Activated CD4-positive, CD25-positive, alpha-beta regulatory T cell treated with anti-CD3 and anti-CD28 coated beads, Interleukin-2, amount 50 U/mL, for 72 hours (primary cell): ENCODE measurements around the gene DNAH10.

Experiments used
- DNase-seq: peaks from one replicate; pipeline ENCODE4 v3.0.0; 2021

DNAH10 gene

DNA sequence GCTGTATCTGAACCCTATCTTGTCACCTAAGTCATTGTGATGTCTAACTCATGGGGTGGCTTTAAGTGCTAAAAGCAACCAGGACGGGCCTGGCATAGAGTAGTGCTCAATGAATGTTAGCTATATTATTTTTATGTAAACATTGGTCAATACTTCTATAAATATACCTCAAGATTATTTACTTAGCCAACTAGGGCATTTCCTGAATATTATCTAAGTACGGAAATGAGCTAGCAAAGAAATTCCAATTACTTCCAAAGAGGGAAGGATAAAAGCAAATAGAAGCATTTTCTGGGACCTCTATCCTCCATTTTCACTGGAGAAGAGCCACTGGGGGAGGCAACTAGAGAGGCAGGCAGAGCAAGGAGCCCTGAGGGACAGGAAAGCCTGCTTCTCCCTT lies 189.9 kb downstream of the DNAH10 start:
- no peak for DNase-seq

DNA sequence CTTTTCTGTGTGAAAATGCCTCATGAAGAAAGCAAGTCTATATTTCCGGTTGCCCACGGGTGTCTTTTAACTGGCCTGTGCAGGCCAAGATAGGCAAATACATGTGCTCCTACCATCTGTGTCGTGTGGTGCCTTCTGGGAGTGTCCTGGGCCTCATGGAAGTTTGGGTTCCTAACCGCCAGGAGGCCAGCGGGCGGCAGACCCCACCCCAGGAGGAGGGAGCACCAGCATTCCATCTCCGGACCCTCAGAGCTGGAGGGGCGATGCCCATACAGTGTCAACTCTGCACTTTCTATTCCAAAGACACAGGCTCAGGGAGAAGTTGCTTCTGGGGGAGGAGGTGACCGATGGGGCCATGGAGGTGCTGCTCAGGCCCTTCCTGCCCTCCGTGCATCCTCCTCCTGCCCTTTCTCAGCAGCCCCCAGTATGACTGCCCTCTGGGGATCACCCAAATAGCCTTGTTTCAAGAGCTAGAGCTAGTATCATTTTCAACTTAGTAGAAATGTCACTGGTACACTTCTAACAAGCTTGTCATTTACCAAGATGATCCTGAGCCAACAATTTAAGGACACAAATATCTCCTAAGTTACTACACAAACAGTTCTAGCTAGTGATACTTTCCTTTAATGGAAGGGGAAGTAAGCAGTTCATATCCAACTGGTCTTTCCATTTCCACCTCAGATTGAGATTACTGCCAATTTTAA lies 192.7 kb downstream of the DNAH10 start:
- DNase-seq, result no peak

DNA sequence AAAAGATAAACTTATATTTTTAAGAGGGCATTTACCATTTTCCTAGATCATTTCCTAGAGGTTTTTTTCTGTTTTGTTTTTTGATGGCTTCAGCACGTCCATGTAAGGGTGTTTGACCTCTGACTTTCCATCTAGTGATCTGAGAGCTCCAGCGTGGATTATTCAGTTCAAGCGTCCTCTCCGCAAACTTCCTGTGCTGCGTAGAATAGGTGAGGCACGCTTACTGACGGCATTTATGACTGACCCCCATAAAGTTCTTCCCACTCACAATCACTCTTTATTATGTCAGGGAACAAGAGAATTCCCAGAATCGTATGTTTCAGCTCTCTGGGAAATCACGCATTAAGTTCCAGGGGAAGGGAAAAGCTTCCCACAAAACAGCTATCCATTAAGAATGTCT lies 194.1 kb downstream of the DNAH10 start:
- DNase-seq, result no peak

DNA sequence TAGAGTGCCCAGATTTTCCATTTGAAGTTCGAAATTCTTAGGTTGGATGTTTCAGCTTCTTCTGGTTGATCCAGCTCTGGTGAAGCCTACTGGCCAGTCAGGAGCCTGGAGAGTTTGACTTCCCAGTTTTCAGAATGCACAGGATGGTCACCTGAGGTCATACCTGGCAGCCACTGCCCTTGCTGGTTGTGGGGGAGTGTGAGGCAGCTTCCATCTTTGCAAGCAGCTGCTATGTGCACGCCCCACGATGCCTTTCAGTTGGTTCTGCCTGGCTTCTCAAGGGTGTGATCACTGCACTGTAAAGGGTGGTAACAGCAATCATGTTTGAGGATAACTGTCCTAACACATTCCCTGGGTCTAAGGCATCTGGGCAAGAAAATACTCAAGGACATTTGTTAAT lies 195.1 kb downstream of the DNAH10 start:
- DNase-seq, result no peak

DNA sequence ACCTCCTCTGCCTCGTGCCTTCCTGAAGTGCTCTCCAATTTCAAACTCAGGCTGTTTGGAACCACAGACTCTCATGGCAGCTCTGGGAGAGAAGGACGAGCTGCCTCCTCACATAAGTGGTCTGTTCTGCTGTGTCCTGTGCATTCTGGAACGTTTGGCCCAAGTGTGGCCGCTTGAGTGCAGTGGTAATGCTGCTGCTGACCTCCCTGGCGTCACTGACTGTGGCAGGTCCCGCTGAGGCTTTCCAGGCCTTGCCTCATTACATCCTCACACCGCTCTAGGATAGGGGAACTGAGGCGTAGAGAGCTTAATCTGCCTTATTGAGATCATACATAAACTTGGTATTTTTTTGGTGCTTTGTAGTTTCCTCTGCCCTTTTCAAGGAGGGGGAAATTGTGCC lies 196.4 kb downstream of the DNAH10 start:
- no peak for DNase-seq

DNA sequence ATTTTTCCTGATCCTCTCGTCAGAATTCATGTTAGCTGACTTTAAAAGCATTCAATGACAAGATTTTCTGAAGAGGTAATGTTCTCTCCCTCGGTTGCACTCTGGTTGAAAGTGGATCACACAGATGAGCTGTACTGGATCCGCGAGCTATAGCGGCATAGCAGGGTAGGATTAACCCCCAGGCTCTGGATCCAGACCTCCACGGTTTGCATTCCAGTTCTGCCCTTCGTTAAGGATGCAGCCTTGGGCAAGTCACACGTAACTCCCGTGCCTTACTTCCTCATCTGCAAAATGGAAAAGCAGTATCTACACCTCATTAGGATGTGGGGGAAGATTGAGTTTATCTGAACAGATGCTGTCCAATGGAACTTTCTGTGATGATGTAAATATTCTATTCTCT lies 196.8 kb downstream of the DNAH10 start:
- no peak for DNase-seq

DNA sequence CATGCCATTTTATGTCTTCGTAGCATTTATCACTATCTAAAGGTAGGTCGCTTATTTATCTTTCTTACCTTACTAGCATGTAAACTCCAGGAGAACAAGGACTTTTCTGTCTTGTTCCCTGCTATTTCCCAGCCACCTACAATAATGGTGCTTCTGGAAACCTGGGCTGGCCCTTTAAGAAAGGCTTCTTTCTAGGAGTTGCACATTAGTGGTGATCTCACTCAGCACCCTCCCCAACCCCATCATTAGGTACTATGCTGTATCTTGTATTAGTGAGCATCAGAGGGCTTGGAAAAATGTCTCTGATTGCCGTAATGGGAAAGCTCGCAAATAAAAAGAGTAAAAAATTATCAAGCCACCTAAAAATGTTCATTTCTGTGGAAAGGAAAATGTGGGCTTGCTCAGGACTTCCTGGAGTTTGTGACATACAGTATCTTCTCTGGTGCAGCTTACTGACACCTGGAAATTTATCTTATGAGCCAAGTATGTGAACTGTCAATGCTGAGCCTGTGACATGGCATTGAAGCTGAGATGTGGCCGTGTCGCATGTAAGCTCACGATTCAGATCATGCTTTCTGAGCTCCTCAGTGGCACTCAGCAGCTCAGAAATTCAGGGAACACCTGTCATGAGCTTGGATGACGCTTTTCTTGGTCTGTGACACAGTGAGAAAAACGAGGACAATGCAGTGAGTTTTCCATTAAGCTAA lies 198.1 kb downstream of the DNAH10 start:
- no peak for DNase-seq

DNA sequence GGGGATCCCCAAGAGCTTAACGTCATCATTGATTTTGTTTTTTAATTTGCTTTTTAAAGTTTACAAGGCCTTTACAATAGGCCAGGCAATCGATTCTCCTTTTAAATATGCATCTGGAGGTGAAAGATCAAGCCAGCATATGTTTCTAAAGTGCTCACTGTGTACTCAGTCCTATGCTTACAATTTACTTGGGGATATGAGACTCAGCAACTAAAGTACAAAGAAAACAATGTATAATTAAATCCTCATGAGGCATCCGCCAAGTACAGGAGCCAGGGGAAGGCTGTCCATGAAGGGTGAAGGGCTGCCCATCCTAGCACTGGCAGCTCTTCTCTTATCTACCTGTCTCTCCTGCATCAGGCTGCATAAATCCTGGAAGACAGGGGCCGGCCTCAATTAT lies 198.8 kb downstream of the DNAH10 start:
- DNase-seq, result no peak

DNA sequence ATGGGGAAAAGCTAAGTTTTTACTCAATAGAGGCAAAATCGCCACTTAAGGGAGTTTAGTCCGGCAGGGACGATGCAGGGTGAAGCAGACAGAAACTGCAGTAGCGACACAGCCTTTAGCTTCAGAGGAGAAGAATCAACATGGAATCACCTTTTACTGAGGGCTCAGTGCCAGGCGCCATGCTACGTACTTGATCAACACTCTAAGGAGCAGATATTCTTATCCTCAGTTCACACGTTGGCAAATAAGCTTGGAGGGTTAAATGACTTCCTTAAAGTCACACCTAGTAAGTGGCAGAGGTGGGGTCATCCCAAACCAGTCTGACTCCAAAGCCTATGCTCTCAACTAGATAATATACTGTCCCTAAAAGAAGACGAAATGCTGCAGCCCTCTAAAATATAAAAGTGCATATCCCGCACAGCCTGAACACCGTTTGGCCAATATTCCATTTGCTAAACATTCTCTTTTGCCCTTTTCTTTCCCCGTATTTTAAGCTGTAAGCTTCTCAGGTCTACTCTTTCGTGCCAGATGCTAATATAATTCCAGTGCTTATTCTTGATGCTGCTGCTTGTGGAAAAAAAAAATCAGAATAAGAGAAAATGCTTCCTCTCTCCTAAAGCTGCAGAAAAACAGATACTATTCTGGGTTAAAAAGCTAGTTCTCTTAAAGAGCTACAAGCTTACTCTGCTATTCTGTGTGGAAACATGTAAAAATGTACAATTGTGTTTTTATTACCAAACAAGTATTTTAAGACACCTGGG lies 199.7 kb downstream of the DNAH10 start:
- no peak for DNase-seq

DNA sequence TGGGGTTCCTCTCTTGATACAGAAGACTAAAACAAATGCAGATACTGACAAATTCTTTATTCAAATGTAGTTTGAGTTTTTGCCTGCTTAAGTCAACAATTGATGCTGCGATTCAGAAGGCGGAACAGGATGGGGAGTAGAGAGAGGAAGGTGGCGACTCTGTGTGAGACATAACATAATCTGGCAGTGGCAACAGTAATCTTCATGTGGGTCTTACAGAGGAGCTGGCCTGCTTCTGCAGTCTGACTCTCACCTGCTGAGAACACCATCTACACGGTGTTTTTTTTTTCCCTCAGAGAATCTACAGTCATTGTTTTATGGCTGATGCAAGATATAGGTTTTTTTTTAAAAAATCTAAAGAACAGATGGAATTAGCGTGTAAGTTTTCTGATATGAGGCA lies 200.4 kb downstream of the DNAH10 start:
- no peak for DNase-seq

DNA sequence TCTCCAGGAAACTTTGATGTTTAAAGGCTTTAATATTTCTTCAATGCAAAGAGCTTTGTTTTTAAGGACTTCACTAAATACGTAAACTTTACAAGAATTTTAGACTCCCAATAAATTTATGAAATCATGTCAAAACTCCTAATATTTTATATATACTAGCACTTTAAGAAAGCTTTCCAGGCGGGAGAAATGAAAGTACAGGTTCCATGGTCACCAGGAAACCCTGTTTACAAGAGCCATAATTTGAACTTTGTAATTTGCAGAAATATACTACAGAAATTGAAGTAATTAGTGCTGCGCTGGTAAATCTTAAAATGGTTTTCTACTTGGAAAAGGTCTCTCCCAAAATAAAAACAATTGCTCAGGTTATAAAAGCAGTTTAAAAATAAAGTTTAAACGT lies 201.7 kb downstream of the DNAH10 start:
- no peak for DNase-seq

DNA sequence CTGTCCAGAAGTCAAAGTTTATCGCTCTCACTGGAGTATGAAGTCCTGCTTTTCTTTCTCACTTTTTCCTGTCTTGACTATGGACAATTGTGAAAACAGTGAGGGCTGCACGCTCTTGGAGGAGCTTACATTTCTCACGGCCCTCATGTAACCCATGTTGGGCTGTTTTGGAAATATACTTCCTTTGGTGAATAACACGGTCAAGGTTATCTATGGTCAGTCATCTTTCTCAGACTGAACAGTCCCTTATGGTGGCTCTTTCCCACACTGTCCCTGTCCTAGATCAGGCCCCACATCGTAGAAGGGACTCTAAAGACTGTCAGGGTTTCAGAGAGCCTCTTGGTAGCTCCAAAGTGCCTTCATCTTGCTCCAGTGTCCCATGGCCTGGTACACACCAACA lies 203.3 kb downstream of the DNAH10 start:
- DNase-seq, result no peak

DNA sequence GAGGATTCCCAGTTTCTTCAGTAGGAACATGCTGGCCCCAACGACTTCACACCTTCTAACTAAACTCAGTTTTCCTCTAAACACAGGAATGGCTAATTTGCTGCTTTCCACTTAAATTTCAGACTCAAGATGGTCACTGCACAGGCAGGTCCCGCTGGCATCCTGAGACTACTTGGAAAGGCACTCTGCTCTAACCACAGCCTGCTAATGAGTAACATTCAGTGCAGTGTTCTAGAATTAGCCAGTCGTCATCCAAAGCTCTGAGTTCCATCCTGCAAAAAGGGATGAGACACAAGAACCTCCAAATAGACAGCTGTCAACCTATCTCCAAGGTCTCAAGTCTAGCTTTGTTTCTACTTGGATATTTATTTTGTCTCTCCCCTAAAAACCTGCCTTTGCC lies 204.5 kb downstream of the DNAH10 start:
- no peak for DNase-seq

DNA sequence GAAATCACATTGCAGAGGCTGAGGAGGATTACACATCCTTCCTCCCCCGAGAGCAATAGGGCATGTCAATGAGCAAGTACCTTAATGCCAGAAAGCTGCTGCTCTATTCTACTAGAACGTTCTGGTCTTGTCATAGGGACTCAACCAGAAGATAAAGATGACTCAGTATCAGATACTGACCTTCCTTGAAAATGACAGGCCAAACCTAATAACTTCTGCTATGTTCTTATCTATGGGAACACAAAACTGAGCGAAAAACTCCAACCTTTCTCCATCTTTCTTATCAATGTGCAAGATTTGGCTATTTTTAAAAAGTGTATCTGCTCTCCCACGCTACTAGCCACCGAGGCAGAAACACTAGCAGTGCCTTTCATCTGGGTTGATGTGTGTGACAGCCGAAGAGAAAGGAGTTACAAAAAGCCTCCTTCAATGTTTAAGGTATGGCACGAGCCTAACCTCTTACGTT lies 205.1 kb downstream of the DNAH10 start:
- no peak for DNase-seq

DNA sequence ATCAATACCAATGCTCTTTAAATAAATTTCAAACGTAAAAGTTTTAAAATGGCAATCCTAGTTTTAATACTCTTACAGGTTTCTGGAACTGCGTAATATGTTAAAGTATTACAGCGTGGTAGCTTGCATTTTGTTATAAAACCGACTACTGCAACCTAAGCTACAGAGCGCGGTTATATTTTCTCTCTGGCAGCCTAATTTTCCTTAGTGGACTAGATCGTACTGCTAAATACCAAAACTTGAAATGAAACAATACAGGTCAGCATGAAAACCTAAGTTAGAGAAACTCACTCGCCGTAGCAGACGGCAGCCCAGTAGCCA lies 209.3 kb downstream of the DNAH10 start:
- DNase-seq, result no peak

DNA sequence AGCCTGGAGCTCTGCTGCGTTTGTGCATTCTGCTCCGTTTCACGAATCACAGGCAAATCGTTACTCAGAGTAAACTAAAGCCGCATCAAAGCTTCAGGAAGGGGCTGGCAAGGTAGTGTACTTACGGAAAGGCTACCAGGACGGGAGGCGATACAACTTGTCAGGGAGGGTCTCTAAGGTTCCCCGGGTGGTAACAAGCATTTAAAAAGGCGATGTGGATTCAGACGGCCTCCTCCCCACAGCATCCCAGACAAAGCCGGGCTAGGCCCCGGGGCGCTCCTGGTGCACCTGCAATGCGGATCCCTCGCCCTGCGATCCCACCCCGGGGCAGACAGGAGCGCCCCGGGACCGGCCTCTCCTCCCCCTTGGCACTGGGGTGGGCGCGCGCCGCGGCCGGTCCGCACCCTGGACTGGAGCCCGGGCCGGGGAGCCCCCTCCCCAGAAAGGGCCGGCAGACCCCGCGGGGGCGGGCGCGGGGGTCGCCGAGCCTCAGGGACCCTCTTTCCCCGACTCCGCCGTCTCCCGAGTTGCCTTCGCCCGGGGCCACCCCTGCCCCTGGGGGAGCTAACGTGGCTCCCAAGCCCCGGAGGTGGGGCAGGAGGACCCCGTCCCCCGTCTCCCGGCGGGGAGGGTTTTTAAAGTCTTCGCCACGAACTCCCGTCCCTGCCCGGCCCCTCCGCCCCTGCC lies 209.8 kb downstream of the DNAH10 start:
- DNase-seq, result no peak

DNA sequence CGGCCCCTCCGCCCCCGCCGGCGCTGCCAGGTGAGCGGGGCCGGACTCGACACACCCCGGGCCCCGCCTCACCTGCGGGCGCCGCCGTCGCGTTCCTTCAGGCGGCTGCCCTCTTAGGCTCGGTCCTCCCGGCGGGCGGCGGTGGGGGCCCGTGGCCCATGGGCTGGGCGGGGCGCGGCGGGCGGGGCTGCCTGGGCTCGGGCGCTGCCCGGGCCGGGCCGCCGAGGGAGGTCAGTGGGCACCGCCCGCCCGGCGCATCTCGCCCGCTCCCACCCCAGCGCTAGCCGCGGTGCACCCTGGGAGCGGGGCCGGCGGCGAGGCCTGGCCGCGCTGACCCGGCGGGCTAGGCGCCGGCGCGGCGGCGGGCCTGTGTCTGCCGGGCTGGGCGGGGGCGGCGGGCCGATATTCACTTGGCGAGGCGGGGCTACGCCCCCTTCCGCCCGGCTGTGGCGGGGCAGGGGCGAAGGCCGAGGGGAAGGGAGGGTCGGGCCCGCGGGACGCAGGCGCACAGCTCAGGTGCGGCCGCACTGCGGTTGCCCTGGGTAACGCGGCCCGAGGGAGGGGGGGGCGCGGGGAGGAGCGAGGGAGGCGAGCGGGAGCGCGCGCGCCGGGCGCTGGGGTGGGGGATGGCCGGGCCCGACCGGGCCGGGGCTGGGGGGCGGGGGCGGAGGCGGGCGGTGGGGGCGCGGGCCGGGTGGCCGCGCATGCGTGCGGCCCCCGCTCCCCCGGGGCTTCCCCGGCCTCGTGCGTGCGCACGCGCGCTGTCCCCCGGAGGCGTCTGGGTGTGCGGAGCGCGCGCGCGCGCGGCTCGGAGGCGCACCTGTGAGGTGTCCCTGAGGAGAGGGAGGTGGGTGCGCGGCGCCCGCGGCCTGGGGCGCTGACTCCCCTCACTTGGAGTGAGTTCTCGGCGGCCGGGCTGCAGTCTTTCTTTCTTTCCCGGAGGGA lies 210.6 kb downstream of the DNAH10 start, which contains the start of the genes CCDC92 and ZNF664:
TSS of gene CCDC92 (minus strand) at position 375 of the 945 bp plus-strand sequence. CDS start 28,526 bp downstream, outside the sequence.
TSS of gene ZNF664 (plus strand) at position 759 of the 945 bp plus-strand sequence. CDS start 38,930 bp downstream, outside the sequence.
- peak; percentile 97 for DNase-seq

DNA sequence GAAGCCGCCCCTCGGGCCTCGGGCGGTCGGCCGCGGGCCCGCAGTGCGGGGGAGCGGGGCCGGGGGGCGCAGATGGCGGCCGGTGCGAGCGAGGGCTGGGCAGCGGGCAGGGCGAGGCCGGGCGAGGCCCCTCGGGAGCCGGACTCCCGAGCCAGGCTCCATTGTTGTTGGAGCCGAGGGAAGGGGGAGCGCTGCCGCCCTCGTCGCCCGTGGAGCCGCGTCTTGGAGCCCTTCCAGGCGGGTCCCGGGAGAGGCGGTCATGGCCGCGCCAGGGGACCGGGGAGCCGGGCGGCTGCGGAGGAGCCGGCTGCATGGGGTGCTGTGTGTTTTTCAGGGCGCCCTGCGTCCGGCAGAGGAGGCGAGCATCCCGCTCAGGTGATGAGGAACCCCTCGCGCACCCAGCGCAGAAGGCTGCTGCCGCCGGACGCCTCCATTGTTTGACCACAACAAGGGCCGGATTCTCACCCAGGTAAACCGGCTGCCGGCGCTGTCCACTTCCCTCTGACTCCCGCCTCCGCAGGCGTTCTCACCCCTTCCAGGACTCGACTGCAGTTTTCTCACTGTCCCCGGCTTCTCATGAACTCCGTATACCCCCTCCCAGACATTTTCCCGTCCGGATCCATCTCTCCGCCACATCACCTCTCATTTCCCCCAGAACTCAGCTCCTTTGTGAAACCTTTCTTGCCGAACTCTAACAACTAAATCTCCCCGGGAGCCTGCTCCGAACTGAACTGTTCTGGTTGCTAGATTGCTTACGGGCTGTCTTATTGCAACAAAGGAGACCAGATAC lies 211.6 kb downstream of the DNAH10 start:
- DNase-seq, result peak; percentile 53

DNA sequence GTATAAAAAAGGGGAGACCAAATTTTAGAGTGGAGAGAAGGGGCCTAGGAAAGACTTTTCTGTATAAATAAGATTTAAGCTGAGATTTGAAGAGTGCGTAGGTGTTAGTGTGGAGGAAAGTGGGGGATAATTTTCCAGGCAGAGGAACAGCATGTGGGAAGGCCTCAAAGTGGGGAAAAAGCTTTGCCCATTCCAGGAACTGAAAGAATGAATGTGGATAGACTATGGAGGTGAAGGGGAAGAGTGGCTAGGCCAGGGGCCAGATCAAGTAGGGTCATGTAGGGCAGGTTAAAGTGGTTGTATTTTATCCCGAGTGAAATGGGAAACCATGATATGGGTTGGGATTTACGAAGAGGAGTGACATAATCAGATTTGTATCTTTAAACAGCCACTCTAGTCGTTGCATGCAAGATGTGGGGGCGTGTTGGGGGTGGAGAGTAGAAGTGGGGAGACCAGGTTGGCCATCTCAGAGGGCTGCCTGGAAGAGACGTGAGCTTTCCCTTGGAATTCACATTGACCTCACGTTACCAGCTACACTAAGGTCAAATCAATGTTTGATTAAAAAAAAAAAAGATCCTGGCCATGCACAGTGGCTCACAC lies 214.2 kb downstream of the DNAH10 start:
- no peak for DNase-seq

DNA sequence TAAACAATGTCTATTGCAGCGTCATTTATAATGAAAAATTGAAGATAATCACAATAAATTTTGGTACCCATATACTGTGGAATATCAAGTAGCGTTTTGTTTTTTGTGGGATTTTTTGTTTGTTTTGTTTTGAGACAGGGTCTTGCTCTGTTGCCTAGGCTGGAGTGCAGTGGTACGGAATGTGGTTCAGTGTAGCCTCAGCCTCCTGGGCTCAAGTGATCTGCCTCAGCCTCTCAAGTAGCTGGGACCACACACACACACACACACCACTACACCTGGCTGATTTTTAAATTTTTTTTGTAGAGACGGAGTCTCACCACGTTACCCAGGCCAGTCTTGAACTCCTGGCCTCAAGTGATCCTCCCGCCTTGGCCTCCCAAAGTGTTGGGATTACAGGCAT lies 217.5 kb downstream of the DNAH10 start:
- DNase-seq, result no peak

DNA sequence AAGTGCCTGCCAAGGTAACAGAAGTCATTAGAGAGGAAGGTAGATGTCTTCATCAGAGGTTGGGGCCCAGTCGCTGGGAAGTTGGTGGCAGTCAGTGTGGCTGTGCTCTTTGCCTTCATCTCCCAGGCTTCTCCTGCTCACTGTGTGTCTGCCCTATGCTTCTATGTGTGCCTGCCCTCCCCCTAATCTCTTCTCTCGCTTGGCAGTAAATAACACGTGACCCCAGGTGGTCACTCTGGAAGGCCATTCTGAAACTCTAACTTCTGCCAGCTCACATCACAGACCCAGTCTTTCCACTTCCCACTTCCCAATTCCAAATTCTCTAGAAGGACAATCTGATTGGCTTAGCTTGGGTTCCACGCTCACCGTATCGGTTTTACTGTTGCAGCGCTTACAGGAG lies 220.2 kb downstream of the DNAH10 start:
- no peak for DNase-seq
